PC-9 (cell line): ENCODE measurements around the gene PTPRT. TPM values are rescaled to one million over a fixed set of nuclear protein-coding genes. Genes with fewer than 3 reads are reported as not detected.

Source experiments
- BruUV-seq: library from RNA; stranded (reverse); fragments of 400-500 nt; replicated peaks from 2 replicates; lab custom pipeline; 2021; lab: Mats Ljungman, UMichigan
- CTCF ChIA-PET: fragments of 300-600 bp; sonication (Branson Sonifier 250); formaldehyde crosslinking; loops from one replicate; lab custom pipeline; 2022; ENCODE audit warnings: antibody characterized with exemption; lab: Charles Lee
- POLR2A ChIA-PET: fragments of 300-600 bp; sonication (Branson Sonifier 250); formaldehyde crosslinking; loops from one replicate; lab custom pipeline; 2022; ENCODE audit warnings: antibody characterized with exemption; ENCODE audit not compliant: unreplicated experiment; lab: Charles Lee
- DNase-seq, 2 experiments: peaks; one replicate each; pipeline versions ENCODE4 v3.0.0 to v3.0.0-alpha.2; 2015 to 2022; ENCODE audit warnings: mixed read lengths in 1 of 2
- H2AFZ ChIP-seq: fragments of 200-600 bp; sonication (generic); 2 replicates; pipeline ENCODE4 v1.8.1; 2017; ENCODE audit warnings: antibody characterized with exemption
- H3F3A ChIP-seq: fragments of 200-600 bp; sonication (generic); 2 replicates; pipeline ENCODE4 v1.8.1; 2017; ENCODE audit warnings: antibody characterized with exemption, mild to moderate bottlenecking, low read depth; ENCODE audit not compliant: insufficient read depth
- H3K27ac ChIP-seq: fragments of 200-600 bp; sonication (generic); 2 replicates; pipeline ENCODE4 v1.6.1; 2016; ENCODE audit warnings: mixed run types
- H3K27me3 ChIP-seq: fragments of 200-600 bp; sonication (generic); 2 replicates; pipeline ENCODE4 v1.6.1; 2016; ENCODE audit warnings: low read depth, mixed run types; ENCODE audit not compliant: insufficient read depth
- H3K36me3 ChIP-seq: fragments of 200-600 bp; sonication (generic); 2 replicates; pipeline ENCODE4 v1.6.1; 2016; ENCODE audit warnings: low read depth, mixed run types
- H3K4me1 ChIP-seq: fragments of 200-600 bp; sonication (generic); replicated peaks from 2 replicates; pipeline ENCODE4 v1.6.1; 2016; ENCODE audit warnings: mixed run types; ENCODE audit not compliant: insufficient read depth
- H3K4me2 ChIP-seq: fragments of 200-600 bp; sonication (generic); 2 replicates; pipeline ENCODE4 v1.6.1; 2017; ENCODE audit warnings: mixed run types
- H3K4me3 ChIP-seq: fragments of 200-600 bp; sonication (generic); 2 replicates; pipeline ENCODE4 v1.6.1; 2016; ENCODE audit warnings: mixed run types
- H3K79me2 ChIP-seq: fragments of 200-600 bp; sonication (generic); 2 replicates; pipeline ENCODE4 v1.6.1; 2017; ENCODE audit warnings: low read depth, mixed run types
- H3K9me2 ChIP-seq: fragments of 200-600 bp; sonication (generic); 2 replicates; pipeline ENCODE4 v1.8.1; 2017; ENCODE audit warnings: mild to moderate bottlenecking; ENCODE audit not compliant: insufficient read depth
- H3K9me3 ChIP-seq: fragments of 200-600 bp; sonication (generic); 2 replicates; pipeline ENCODE4 v1.8.1; 2016; ENCODE audit warnings: low read depth; ENCODE audit not compliant: insufficient read depth
- H4K20me1 ChIP-seq: fragments of 200-600 bp; sonication (generic); 2 replicates; pipeline ENCODE4 v1.8.1; 2017; ENCODE audit not compliant: insufficient read depth
- EZH2 ChIP-seq: fragments of 200-600 bp; sonication (generic); IDR thresholded peaks from 2 replicates; pipeline ENCODE4 v1.8.0; 2017; ENCODE audit warnings: antibody characterized with exemption, low read depth
- intact Hi-C: fragments of 100-400 bp; cut with micrococcal nuclease; formaldehyde crosslinking; loops from one replicate; pipeline ENCODE4 v1.10.0; 2022; ENCODE audit not compliant: unreplicated experiment
- total RNA-seq: library from RNA; stranded (reverse); gene quantifications from 2 replicates; pipeline ENCODE4 v1.2.3, GENCODE V29; 2021
- TF ChIP-seq, protein P1 (sequence below): fragments of 200-600 bp; sonication (generic); conservative IDR thresholded peaks from 2 replicates; pipeline ENCODE4 v1.6.1; 2017; ENCODE audit warnings: mixed run types, antibody characterized with exemption, mild to moderate bottlenecking, moderate library complexity

The PTPRT gene
- total RNA-seq, 1 experiment from 2014 or later, result not detected

DNA sequence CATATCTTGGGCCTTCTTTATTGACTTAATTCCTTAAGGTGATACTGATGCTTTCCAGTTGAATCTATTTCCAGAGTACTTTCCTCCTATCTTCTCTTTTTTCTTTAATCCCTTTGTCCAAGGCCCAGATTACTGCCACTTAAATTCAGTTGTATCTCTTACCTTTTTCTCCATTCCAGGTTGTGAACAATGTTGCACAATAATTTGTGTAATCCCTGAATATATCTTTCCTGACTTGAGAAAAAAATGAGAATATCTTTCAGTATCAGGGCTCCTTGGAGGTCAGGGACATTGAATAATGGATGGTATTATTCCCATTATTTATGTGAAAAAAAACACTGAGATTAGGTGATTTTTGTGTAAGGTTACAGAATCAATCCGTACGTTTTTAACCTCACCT lies 683.3 kb downstream of the PTPRT start:
- H3K4me1 ChIP-seq, result no peaks in the 10 kb centered on the region

DNA sequence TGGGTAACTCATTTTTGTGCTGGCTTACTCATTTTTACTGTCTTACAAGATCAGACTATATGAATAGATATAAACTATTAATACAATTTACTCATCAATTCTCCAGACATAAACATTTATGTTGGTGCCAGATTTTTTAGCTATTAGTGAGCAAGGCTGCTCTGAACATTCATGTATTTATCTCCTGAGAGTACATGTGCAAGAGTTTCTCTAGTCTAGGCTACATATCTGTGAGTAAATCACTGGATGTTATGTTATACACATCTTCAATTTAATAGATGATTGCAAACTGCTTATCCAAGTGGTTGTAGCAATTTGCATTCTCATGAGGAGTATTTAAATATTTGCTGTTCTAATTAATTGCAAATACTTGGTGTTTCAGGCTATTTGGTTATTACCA lies 687.1 kb downstream of the PTPRT start:
- POLR2A ChIA-PET, result no interaction called here
- H3K9me3 ChIP-seq, result no peaks in the 10 kb centered on the region
- H3K4me1 ChIP-seq, result no peaks in the 10 kb centered on the region
- H3F3A ChIP-seq, result no peaks in the 10 kb centered on the region
- no peaks in the 10 kb centered on the region for H3K36me3 ChIP-seq
- intact Hi-C loops, result no loop called here
- H3K4me2 ChIP-seq, result no peak overlapping the region
- H3K27me3 ChIP-seq, result no peaks in the 10 kb centered on the region
- no TSS peak for BruUV-seq
- no peak for TF ChIP-seq EZH2
- TF ChIP-seq, protein P1, sequence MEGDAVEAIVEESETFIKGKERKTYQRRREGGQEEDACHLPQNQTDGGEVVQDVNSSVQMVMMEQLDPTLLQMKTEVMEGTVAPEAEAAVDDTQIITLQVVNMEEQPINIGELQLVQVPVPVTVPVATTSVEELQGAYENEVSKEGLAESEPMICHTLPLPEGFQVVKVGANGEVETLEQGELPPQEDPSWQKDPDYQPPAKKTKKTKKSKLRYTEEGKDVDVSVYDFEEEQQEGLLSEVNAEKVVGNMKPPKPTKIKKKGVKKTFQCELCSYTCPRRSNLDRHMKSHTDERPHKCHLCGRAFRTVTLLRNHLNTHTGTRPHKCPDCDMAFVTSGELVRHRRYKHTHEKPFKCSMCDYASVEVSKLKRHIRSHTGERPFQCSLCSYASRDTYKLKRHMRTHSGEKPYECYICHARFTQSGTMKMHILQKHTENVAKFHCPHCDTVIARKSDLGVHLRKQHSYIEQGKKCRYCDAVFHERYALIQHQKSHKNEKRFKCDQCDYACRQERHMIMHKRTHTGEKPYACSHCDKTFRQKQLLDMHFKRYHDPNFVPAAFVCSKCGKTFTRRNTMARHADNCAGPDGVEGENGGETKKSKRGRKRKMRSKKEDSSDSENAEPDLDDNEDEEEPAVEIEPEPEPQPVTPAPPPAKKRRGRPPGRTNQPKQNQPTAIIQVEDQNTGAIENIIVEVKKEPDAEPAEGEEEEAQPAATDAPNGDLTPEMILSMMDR, result no peak
- no peak overlapping the region for H2AFZ ChIP-seq
- CTCF ChIA-PET, result no interaction called here
- H3K27ac ChIP-seq, result no peak overlapping the region
- no peak overlapping the region for H3K4me3 ChIP-seq
- no peak for DNase-seq
- no peaks in the 10 kb centered on the region for H4K20me1 ChIP-seq
- no peaks in the 10 kb centered on the region for H3K9me2 ChIP-seq
- H3K79me2 ChIP-seq, result no peaks in the 10 kb centered on the region

More for the DNA sequence above, 683.3 kb downstream of the PTPRT start:
- no peak for TF ChIP-seq EZH2
- TF ChIP-seq, protein P1, result no peak
- no peak overlapping the region for H3K4me2 ChIP-seq
- ChIA-PET CTCF (no interaction called here), POLR2A (no interaction called here)
- H2AFZ ChIP-seq, result no peak overlapping the region
- H3K79me2 ChIP-seq, result no peaks in the 10 kb centered on the region
- no peaks in the 10 kb centered on the region for H3K9me2 ChIP-seq
- no peaks in the 10 kb centered on the region for H3K9me3 ChIP-seq
- no peak overlapping the region for H3K4me3 ChIP-seq
- H3F3A ChIP-seq, result no peaks in the 10 kb centered on the region
- no peaks in the 10 kb centered on the region for H3K27me3 ChIP-seq
- H3K27ac ChIP-seq, result no peak overlapping the region
- H4K20me1 ChIP-seq, result no peaks in the 10 kb centered on the region
- intact Hi-C loops, result no loop called here
- H3K36me3 ChIP-seq, result no peaks in the 10 kb centered on the region
- no peak for DNase-seq
- no TSS peak for BruUV-seq

- ChIA-PET POLR2A (no interaction called here), CTCF (no interaction called here)
- Histone ChIP-seq H4K20me1 (no peaks in the 10 kb centered on the region), H3K27me3 (no peaks in the 10 kb centered on the region), H3K4me3 (no peak overlapping the region), H3F3A (no peaks in the 10 kb centered on the region), H3K9me2 (no peaks in the 10 kb centered on the region), H3K27ac (no peak overlapping the region), H3K4me1 (no peaks in the 10 kb centered on the region), H3K36me3 (no peaks in the 10 kb centered on the region), H3K79me2 (no peaks in the 10 kb centered on the region), H3K4me2 (no peak overlapping the region), H2AFZ (no peak overlapping the region), H3K9me3 (no peaks in the 10 kb centered on the region)
- DNase-seq, result no peak
- TF ChIP-seq EZH2, result no peak
- TF ChIP-seq, protein P1, result no peak
- BruUV-seq, result no TSS peak
- intact Hi-C loops, result no loop called here
Measured at GRCh38 chr20:42496595-42496994, 693.1 kb downstream of the PTPRT start.
